Activated CD8-positive, alpha-beta memory T cell treated with anti-CD3 and anti-CD28 coated beads, Interleukin-2, amount 10 ng/mL, durations not matched to agents 7 days and 5 days (primary cell): ENCODE data around the gene CTSZ. TPM values are rescaled to one million over a fixed set of nuclear protein-coding genes. Genes with fewer than 3 reads are reported as not detected.
"Not testable (repeated sequence)": the region's sequence is repeated elsewhere in the genome, so short reads cannot be mapped to it uniquely, and the experiment has no call there.

Source experiments
- ATAC-seq: fragments of 150-1000 bp; cut with Tn5 transposase; one replicate; pipeline ENCODE4 v1.10.0; 2021; ENCODE audit warnings: moderate library complexity
- CTCF ChIA-PET: fragments of 350-600 bp; sonication (Branson Sonifier 250); formaldehyde crosslinking; loops from one replicate; lab custom pipeline; 2021; ENCODE audit warnings: antibody characterized with exemption; lab: Charles Lee
- DNase-seq: peaks from one replicate; pipeline ENCODE4 v3.0.0-alpha.2; 2020
- H3K27ac Mint-ChIP-seq: one replicate; pipeline ENCODE4 v1.8.0; 2021; ENCODE audit warnings: mild to moderate bottlenecking, mixed read lengths
- H3K27me3 Mint-ChIP-seq: one replicate; pipeline ENCODE4 v1.8.0; 2021; ENCODE audit warnings: mixed read lengths
- H3K36me3 Mint-ChIP-seq: one replicate; pipeline ENCODE4 v1.8.0; 2021; ENCODE audit warnings: mild to moderate bottlenecking, mixed read lengths
- H3K4me1 Mint-ChIP-seq: one replicate; pipeline ENCODE4 v1.8.0; 2021; ENCODE audit warnings: mixed read lengths
- H3K4me3 Mint-ChIP-seq: one replicate; pipeline ENCODE4 v1.8.0; 2021; ENCODE audit warnings: mild to moderate bottlenecking, moderate library complexity, mixed read lengths
- H3K9me3 Mint-ChIP-seq: one replicate; pipeline ENCODE4 v1.8.0; 2022; ENCODE audit warnings: low read depth, mixed read lengths
- total RNA-seq, 2 experiments: library from RNA; stranded (reverse); gene quantifications; one replicate each; pipeline ENCODE4 v1.2.3, GENCODE V29; 2021

The CTSZ gene
- total RNA-seq, 2 experiments from 2014 or later: 39.6 to 48.0 TPM

- Mint-ChIP-seq H3K4me1 (peaks cover 50% of the 10 kb centered on the region), H3K27ac (no peak overlapping the region), H3K27me3 (no peaks in the 10 kb centered on the region), H3K9me3 (no peaks in the 10 kb centered on the region), H3K36me3 (no peaks in the 10 kb centered on the region), H3K4me3 (no peak overlapping the region)
- CTCF ChIA-PET: no interaction called here
- ATAC-seq: no peak
- DNase-seq: peak; percentile 37
Observed at GRCh38 chr20:59015812-59016711, 9.0 kb upstream of the CTSZ start.

GRCh38 chr20:59015411-59015810 is 8.4 kb upstream of the CTSZ start:
- Mint-ChIP-seq H3K27me3 (no peaks in the 10 kb centered on the region), H3K9me3 (no peaks in the 10 kb centered on the region), H3K4me3 (no peak overlapping the region), H3K36me3 (no peaks in the 10 kb centered on the region), H3K27ac (no peak overlapping the region), H3K4me1 (peaks cover 52% of the 10 kb centered on the region)
- CTCF ChIA-PET: no interaction called here
- DNase-seq: peak; percentile 29
- no peak for ATAC-seq

- H3K36me3 Mint-ChIP-seq: no peaks in the 10 kb centered on the region
- DNase-seq (peak; percentile 33), ATAC-seq (no peak)
- CTCF ChIA-PET: interaction anchor here (0.7 to 1.4 kb wide), 2 partner anchors 7 to 17 kb away, joined by 3 read pairs; no protein-coding TSS in a partner anchor
- H3K27me3 Mint-ChIP-seq: no peaks in the 10 kb centered on the region
- H3K27ac Mint-ChIP-seq: no peak overlapping the region
- H3K4me3 Mint-ChIP-seq: no peak overlapping the region
- H3K4me1 Mint-ChIP-seq: peaks cover 53% of the 10 kb centered on the region
- H3K9me3 Mint-ChIP-seq: no peaks in the 10 kb centered on the region
Observed at GRCh38 chr20:59014680-59015389, 7.8 kb upstream of the CTSZ start.

GRCh38 chr20:59013959-59014608 is 7.0 kb upstream of the CTSZ start:
- no peak overlapping the region for H3K4me3 Mint-ChIP-seq
- CTCF ChIA-PET: interaction anchor here (0.7 to 1.4 kb wide), 3 partner anchors 8 to 18 kb away, joined by 3 read pairs; partner anchors contain the start of gene ATP5F1E

GRCh38 chr20:59013031-59013951 is 6.2 kb upstream of the CTSZ start:
- no peak overlapping the region for H3K27ac Mint-ChIP-seq
- peak; percentile 36 for DNase-seq

More at GRCh38 chr20:59013959-59014608, 7.0 kb upstream of the CTSZ start:
- DNase-seq (peak; percentile 58), ATAC-seq (peak; percentile 60)
- H3K27me3 Mint-ChIP-seq: no peaks in the 10 kb centered on the region
- no peaks in the 10 kb centered on the region for H3K9me3 Mint-ChIP-seq
- no peak overlapping the region for H3K27ac Mint-ChIP-seq
- no peaks in the 10 kb centered on the region for H3K36me3 Mint-ChIP-seq
- peaks cover 53% of the 10 kb centered on the region for H3K4me1 Mint-ChIP-seq

GRCh38 chr20:59011874-59012157 is 4.8 kb upstream of the CTSZ start:
- H3K4me1 Mint-ChIP-seq: peaks cover 51% of the 10 kb centered on the region
- not testable (repeated sequence) for H3K4me3 Mint-ChIP-seq

More at GRCh38 chr20:59013031-59013951, 6.2 kb upstream of the CTSZ start:
- Mint-ChIP-seq H3K27me3 (no peaks in the 10 kb centered on the region), H3K4me1 (peaks cover 53% of the 10 kb centered on the region), H3K4me3 (no peak overlapping the region), H3K36me3 (no peaks in the 10 kb centered on the region), H3K9me3 (no peaks in the 10 kb centered on the region)
- CTCF ChIA-PET: interaction anchor here (0.9 to 1.4 kb wide), 2 partner anchors 18 to 19 kb away, joined by 3 read pairs; partner anchors contain the start of gene ATP5F1E
- no peak for ATAC-seq

GRCh38 chr20:59010995-59011873 is 4.2 kb upstream of the CTSZ start:
- ATAC-seq (peak; percentile 32), DNase-seq (peak; percentile 75)
- Mint-ChIP-seq H3K27ac (peak overlapping the region; percentile 54), H3K9me3 (no peaks in the 10 kb centered on the region), H3K4me1 (peaks cover 47% of the 10 kb centered on the region), H3K4me3 (no peak overlapping the region), H3K27me3 (no peaks in the 10 kb centered on the region), H3K36me3 (no peaks in the 10 kb centered on the region)
- CTCF ChIA-PET: interaction anchor here (0.7 to 1.0 kb wide), 3 partner anchors 21 to 487 kb away, joined by 3 to 5 read pairs (median 3); partner anchors contain the start of gene ATP5F1E

More at GRCh38 chr20:59011874-59012157, 4.8 kb upstream of the CTSZ start:
- H3K9me3 Mint-ChIP-seq, H3K27me3 Mint-ChIP-seq, ATAC-seq, CTCF ChIA-PET, H3K27ac Mint-ChIP-seq, DNase-seq, H3K36me3 Mint-ChIP-seq: not testable (repeated sequence)

GRCh38 chr20:59010321-59010994 is 3.4 kb upstream of the CTSZ start:
- no peaks in the 10 kb centered on the region for H3K27me3 Mint-ChIP-seq
- H3K36me3 Mint-ChIP-seq: no peaks in the 10 kb centered on the region
- H3K9me3 Mint-ChIP-seq: no peaks in the 10 kb centered on the region
- DNase-seq (no peak), ATAC-seq (no peak)
- CTCF ChIA-PET: interaction anchor here (0.7 to 1.0 kb wide), 3 partner anchors 22 to 488 kb away, joined by 3 to 5 read pairs (median 3); partner anchors contain the start of gene ATP5F1E
- H3K4me1 Mint-ChIP-seq: peaks cover 48% of the 10 kb centered on the region
- H3K27ac Mint-ChIP-seq: no peak overlapping the region
- H3K4me3 Mint-ChIP-seq: no peak overlapping the region

- CTCF ChIA-PET: no interaction called here
- no peaks in the 10 kb centered on the region for H3K36me3 Mint-ChIP-seq
- no peaks in the 10 kb centered on the region for H3K27me3 Mint-ChIP-seq
- DNase-seq (no peak), ATAC-seq (no peak)
- no peak overlapping the region for H3K4me3 Mint-ChIP-seq
- no peak overlapping the region for H3K27ac Mint-ChIP-seq
- H3K9me3 Mint-ChIP-seq: no peaks in the 10 kb centered on the region
- H3K4me1 Mint-ChIP-seq: peaks cover 53% of the 10 kb centered on the region
Observed at GRCh38 chr20:59008715-59009336, 1.8 kb upstream of the CTSZ start.

GRCh38 chr20:59007665-59008511 is 834 bp upstream of the CTSZ start:
- Mint-ChIP-seq H3K36me3 (no peaks in the 10 kb centered on the region), H3K4me3 (peak overlapping the region; percentile 50), H3K4me1 (peaks cover 52% of the 10 kb centered on the region), H3K27ac (peak overlapping the region; percentile 54), H3K9me3 (no peaks in the 10 kb centered on the region), H3K27me3 (no peaks in the 10 kb centered on the region)
- ATAC-seq (no peak), DNase-seq (no peak)
- CTCF ChIA-PET: no interaction called here
